Measurements from ENCODE around the gene IRGC. TPM values are rescaled to one million over a fixed set of nuclear protein-coding genes. Genes with fewer than 3 reads are reported as not detected.

Gene IRGC
- total RNA-seq, 2 donors from 2014 or later, result not detected

- no peaks in the 10 kb centered on the region for H3K9me3 Mint-ChIP-seq
- Histone ChIP-seq H3K9me3 (ENCODE audit: control insufficient read depth, low read length) (no peaks in the 10 kb centered on the region), H3K36me3 (ENCODE audit: control insufficient read depth, insufficient read depth, low read length) (no peaks in the 10 kb centered on the region), H3K4me3 (ENCODE audit: low read length) (no peak overlapping the region), H3K9ac (ENCODE audit: extremely low read depth, low read length, poor library complexity, severe bottlenecking) (no peak overlapping the region), H3K27ac (ENCODE audit: low read depth, low read length) (no peak overlapping the region), H3K4me1 (ENCODE audit: control insufficient read depth, insufficient read depth, low read length) (no peaks in the 10 kb centered on the region), H3K27me3 (ENCODE audit: control insufficient read depth, insufficient read depth, low read length, poor library complexity, severe bottlenecking) (no peaks in the 10 kb centered on the region)
- DNase-seq, result no peak
- H3K4me3 Mint-ChIP-seq, result no peak overlapping the region
- peaks cover 8% of the 10 kb centered on the region for H3K4me1 Mint-ChIP-seq
- H3K36me3 Mint-ChIP-seq (ENCODE audit: low read depth), result no peaks in the 10 kb centered on the region
- H3K27ac Mint-ChIP-seq, result no peak overlapping the region
- WGBS, 2 experiments (ENCODE audit: insufficient coverage in 1 of 2, insufficient read length in 1 of 2), result 76 to 85% methylated on average over 7 to 11 of the region's 11 CpGs
- no peak for TF ChIP-seq CTCF (conservative IDR thresholded peaks at IDR 0.05)
- peaks cover 11% of the 10 kb centered on the region for H3K27me3 Mint-ChIP-seq (ENCODE audit: insufficient read depth)
These were observed 32.8 kb upstream of the IRGC start for GRCh38 chr19:43682824-43683661.

DNA sequence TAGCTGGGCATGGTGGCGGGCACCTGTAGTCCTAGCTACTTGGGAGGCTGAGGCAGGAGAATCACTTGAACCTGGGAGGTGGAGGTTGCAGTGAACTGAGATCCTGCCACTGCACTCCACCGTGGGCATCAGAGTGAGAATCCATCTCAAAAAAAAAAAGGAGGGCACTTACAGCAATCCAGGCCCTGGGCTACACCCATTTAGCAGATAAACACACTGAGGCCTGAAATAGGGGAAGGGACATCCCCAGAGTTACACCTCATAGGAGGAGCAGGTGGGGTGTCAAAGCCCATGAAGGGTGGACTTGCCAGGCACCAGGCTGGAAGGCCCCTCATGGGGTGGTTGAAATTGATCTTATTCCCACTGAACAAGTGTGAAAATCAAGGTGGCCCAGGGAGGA lies 32.0 kb upstream of the IRGC start:
- Histone ChIP-seq H3K36me3 (ENCODE audit: control insufficient read depth, insufficient read depth, low read length) (no peaks in the 10 kb centered on the region), H3K4me3 (ENCODE audit: low read length) (no peak overlapping the region), H3K4me1 (ENCODE audit: control insufficient read depth, insufficient read depth, low read length) (no peaks in the 10 kb centered on the region), H3K9ac (ENCODE audit: extremely low read depth, low read length, poor library complexity, severe bottlenecking) (no peak overlapping the region), H3K27me3 (ENCODE audit: control insufficient read depth, insufficient read depth, low read length, poor library complexity, severe bottlenecking) (no peaks in the 10 kb centered on the region), H3K27ac (ENCODE audit: low read depth, low read length) (no peak overlapping the region), H3K9me3 (ENCODE audit: control insufficient read depth, low read length) (no peaks in the 10 kb centered on the region)
- Mint-ChIP-seq H3K36me3 (ENCODE audit: low read depth) (no peaks in the 10 kb centered on the region), H3K9me3 (no peaks in the 10 kb centered on the region), H3K27me3 (ENCODE audit: insufficient read depth) (peaks cover 8% of the 10 kb centered on the region), H3K4me1 (peaks cover 8% of the 10 kb centered on the region), H3K27ac (no peak overlapping the region), H3K4me3 (no peak overlapping the region)
- TF ChIP-seq CTCF (conservative IDR thresholded peaks at IDR 0.05), result no peak
- DNase-seq, result no peak
- WGBS, 2 experiments (ENCODE audit: insufficient coverage in 1 of 2, insufficient read length in 1 of 2), result 89 to 92% methylated on average over 2 of the region's 2 CpGs

DNA sequence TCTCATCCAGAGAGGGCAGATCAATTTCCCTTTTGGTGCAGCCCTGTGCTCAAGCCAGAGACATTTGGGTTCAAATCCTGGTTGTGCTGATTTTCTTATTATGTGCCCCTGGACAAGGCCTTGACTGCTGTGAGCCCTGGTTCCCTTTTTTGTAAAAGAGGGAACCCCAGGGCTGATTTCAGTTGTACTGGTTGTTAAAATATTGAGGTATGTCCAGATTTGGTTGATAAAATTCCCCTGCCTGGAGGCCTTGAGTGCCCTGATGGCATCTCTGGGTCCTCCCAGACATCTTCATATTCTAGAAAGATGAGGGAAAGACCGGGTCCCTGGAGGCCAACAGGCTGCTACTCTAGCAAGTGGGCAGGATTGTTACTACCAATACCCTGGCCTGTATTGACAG lies 31.6 kb upstream of the IRGC start:
- WGBS, 2 experiments (ENCODE audit: insufficient coverage in 1 of 2, insufficient read length in 1 of 2), result 87% methylated on average over 1 of the region's 1 CpG; no CpG with 5 or more reads in 1 of the 2 experiments
- H3K9me3 ChIP-seq (ENCODE audit: control insufficient read depth, low read length), result no peaks in the 10 kb centered on the region
- H3K27ac ChIP-seq (ENCODE audit: low read depth, low read length), result no peak overlapping the region
- Mint-ChIP-seq H3K27ac (no peak overlapping the region), H3K4me3 (no peak overlapping the region), H3K9me3 (no peaks in the 10 kb centered on the region), H3K36me3 (ENCODE audit: low read depth) (no peaks in the 10 kb centered on the region), H3K27me3 (ENCODE audit: insufficient read depth) (peaks cover 8% of the 10 kb centered on the region), H3K4me1 (peaks cover 8% of the 10 kb centered on the region)
- H3K9ac ChIP-seq (ENCODE audit: extremely low read depth, low read length, poor library complexity, severe bottlenecking), result no peak overlapping the region
- TF ChIP-seq CTCF (conservative IDR thresholded peaks at IDR 0.05), result no peak
- no peaks in the 10 kb centered on the region for H3K4me1 ChIP-seq (ENCODE audit: control insufficient read depth, insufficient read depth, low read length)
- no peaks in the 10 kb centered on the region for H3K27me3 ChIP-seq (ENCODE audit: control insufficient read depth, insufficient read depth, low read length, poor library complexity, severe bottlenecking)
- no peak overlapping the region for H3K4me3 ChIP-seq (ENCODE audit: low read length)
- DNase-seq, result no peak
- no peaks in the 10 kb centered on the region for H3K36me3 ChIP-seq (ENCODE audit: control insufficient read depth, insufficient read depth, low read length)
